ENCODE data around the gene UGP2.
"Not testable (repeated sequence)": the region's sequence is repeated elsewhere in the genome, so short reads cannot be mapped to it uniquely, and the experiment has no call there.

UGP2 gene

GRCh38 chr2:63840785-63841253 lies 877 bp upstream of the UGP2 start:
- DNase-seq: peak; percentile 97

GRCh38 chr2:63842149-63843061 lies 709 bp downstream of the UGP2 start:
- DNase-seq: peak; percentile 10

GRCh38 chr2:63843093-63843492 lies 1.4 kb downstream of the UGP2 start:
- no peak for DNase-seq

GRCh38 chr2:63843791-63844190 lies 2.1 kb downstream of the UGP2 start:
- DNase-seq: no peak

GRCh38 chr2:63844616-63845015 lies 2.9 kb downstream of the UGP2 start:
- DNase-seq: no peak

- no peak for DNase-seq
Observed at GRCh38 chr2:63845866-63846265, 4.2 kb downstream of the UGP2 start.

- no peak for DNase-seq
Observed at GRCh38 chr2:63846487-63846886, 4.8 kb downstream of the UGP2 start.

- not testable (repeated sequence) for DNase-seq
Observed at GRCh38 chr2:63847571-63847970, 5.9 kb downstream of the UGP2 start.

GRCh38 chr2:63849381-63850203 lies 7.9 kb downstream of the UGP2 start:
- no peak for DNase-seq

GRCh38 chr2:63850204-63850571 lies 8.5 kb downstream of the UGP2 start:
- no peak for DNase-seq

GRCh38 chr2:63850649-63851048 lies 9.0 kb downstream of the UGP2 start:
- DNase-seq: no peak

- no peak for DNase-seq
Observed at GRCh38 chr2:63851691-63852311, 10.1 kb downstream of the UGP2 start.

GRCh38 chr2:63853527-63854310 lies 12.0 kb downstream of the UGP2 start:
- no peak for DNase-seq

- no peak for DNase-seq
Observed at GRCh38 chr2:63855418-63856302, 14.0 kb downstream of the UGP2 start.

GRCh38 chr2:63856303-63856603 lies 14.6 kb downstream of the UGP2 start:
- DNase-seq: peak; percentile 63

- no peak for DNase-seq
Observed at GRCh38 chr2:63858291-63858690, 16.6 kb downstream of the UGP2 start.

GRCh38 chr2:63861220-63861822 lies 19.6 kb downstream of the UGP2 start:
- DNase-seq: peak; percentile 55

- DNase-seq: no peak
Observed at GRCh38 chr2:63862806-63863205, 21.1 kb downstream of the UGP2 start.

GRCh38 chr2:63863707-63864106 lies 22.0 kb downstream of the UGP2 start:
- DNase-seq: no peak

GRCh38 chr2:63865159-63865799 lies 23.6 kb downstream of the UGP2 start:
- DNase-seq: no peak
